Vagina (tissue), 2 donors: Measurements from ENCODE around the gene MRPL20.

Experiments used
- POLR2AphosphoS5 ChIP-seq, 2 donors: sonication (generic); formaldehyde crosslinking; IDR thresholded peaks; one replicate each; pipeline ENCODE4 v1.9.0; 2017; ENCODE audit warnings: antibody characterized with exemption in 2 of 2, mild to moderate bottlenecking in 2 of 2, low read depth in 1 of 2; ENCODE audit not compliant: insufficient read depth in 1 of 2
- TF ChIP-seq, protein P1 (sequence below), 3 experiments: fragments of 450-650 bp in 2 of 3; fragments of 200-600 bp in 1 of 3; sonication (generic) in 1 of 3; IDR thresholded peaks; one replicate each; pipeline ENCODE4 v1.5.1; 2017 to 2019; ENCODE audit warnings: antibody characterized with exemption in 3 of 3, mild to moderate bottlenecking in 2 of 3, moderate library complexity in 2 of 3

DNA sequence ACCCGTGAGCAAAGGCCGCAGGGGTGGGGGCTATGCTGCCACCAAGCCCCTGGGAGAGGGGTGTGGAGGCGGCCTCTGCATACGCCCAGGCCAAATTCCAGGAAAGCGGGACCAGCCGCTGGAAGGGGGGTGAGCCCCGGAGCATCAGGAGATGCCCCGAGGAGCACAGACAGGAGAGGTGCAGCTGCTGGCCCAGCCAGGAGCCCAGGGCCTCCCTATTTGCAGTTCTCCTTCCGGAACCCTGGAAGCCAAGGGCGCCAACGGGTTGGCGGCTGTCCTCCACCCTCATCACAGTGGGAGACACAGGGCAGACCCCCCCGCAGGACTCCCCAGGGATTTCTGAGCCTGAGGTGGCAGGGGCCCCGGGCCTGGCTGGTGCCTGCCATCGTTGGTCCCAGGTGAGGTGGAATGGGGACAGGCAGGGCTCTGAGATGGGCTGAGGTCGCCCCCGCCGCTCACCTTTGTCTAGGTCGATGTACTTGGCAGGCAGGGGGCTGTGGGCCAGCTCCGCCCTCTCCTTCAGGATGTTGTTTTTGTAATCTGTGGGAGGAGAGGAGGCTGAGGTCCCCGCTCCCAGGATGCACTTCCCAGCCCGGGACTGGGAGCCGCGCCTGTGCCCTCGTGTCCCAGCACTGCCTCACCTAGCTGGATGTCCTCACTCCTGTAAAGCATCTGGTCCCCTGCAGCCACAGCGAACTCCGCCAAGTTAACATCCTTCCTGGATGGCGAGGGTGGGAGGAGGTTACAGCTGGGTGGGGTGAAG, 53.5 kb downstream of the MRPL20 start:
- TF ChIP-seq, protein P1, sequence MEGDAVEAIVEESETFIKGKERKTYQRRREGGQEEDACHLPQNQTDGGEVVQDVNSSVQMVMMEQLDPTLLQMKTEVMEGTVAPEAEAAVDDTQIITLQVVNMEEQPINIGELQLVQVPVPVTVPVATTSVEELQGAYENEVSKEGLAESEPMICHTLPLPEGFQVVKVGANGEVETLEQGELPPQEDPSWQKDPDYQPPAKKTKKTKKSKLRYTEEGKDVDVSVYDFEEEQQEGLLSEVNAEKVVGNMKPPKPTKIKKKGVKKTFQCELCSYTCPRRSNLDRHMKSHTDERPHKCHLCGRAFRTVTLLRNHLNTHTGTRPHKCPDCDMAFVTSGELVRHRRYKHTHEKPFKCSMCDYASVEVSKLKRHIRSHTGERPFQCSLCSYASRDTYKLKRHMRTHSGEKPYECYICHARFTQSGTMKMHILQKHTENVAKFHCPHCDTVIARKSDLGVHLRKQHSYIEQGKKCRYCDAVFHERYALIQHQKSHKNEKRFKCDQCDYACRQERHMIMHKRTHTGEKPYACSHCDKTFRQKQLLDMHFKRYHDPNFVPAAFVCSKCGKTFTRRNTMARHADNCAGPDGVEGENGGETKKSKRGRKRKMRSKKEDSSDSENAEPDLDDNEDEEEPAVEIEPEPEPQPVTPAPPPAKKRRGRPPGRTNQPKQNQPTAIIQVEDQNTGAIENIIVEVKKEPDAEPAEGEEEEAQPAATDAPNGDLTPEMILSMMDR (IDR thresholded peaks at IDR 0.05): no peak
- no peak for TF ChIP-seq POLR2AphosphoS5 (IDR thresholded peaks at IDR 0.05; ENCODE audit: insufficient read depth in 1 of 2, low read depth in 1 of 2)
